GM18511 (cell line): ENCODE measurements around the gene ATP5MC2.

Experiments
- ATAC-seq: cut with Tn5 transposase; IDR thresholded peaks from one replicate; pipeline ENCODE4 v1.9.1; 2021; ENCODE audit warnings: mild to moderate bottlenecking, moderate library complexity; ENCODE audit not compliant: unreplicated experiment

ATP5MC2 gene

DNA sequence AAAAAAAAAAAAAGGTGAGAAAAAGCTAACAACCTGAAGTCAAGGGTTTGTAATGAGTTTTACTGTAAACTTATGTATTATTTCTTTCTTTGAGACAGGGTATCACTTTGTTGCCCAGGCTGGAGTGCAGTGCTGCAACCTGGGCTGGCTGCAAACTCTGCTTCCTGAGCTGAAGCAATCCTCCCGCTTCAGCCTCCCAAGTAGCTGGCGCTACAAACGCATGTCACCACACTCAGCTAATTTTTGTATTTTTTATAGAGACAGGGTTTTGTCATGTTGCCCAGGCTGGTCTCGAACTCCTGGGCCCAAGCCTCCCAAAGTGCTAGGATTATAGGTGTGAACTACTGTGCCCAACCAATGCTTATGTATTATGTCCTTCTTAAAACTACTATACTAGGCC is 58.9 kb downstream of the ATP5MC2 start:
- no peak for ATAC-seq
